GM23338 (cell line): Measurements from ENCODE around the gene LTB4R. TPM values are rescaled to one million over a fixed set of nuclear protein-coding genes. Genes with fewer than 3 reads are reported as not detected.

Source experiments
- ATAC-seq: fragments of 200-7000 bp; cut with Tn5 transposase; 3 replicates; pipeline ENCODE4 v1.9.1; 2020
- DNase-seq: peaks from one replicate; pipeline ENCODE4 v3.0.0-alpha.2; 2015; ENCODE audit warnings: low spot score
- H2AFZ ChIP-seq: fragments of 200-600 bp; sonication (generic); 2 replicates; pipeline ENCODE4 v1.8.0; 2016; ENCODE audit warnings: antibody characterized with exemption, mild to moderate bottlenecking, moderate library complexity
- H3F3A ChIP-seq: fragments of 200-600 bp; sonication (generic); replicated peaks from 2 replicates; pipeline ENCODE4 v1.8.0; 2017; ENCODE audit warnings: antibody characterized with exemption, mixed run types, low read depth
- H3K27ac ChIP-seq: fragments of 200-600 bp; sonication (generic); 2 replicates; pipeline ENCODE4 v1.6.1; 2016; ENCODE audit warnings: low read depth
- H3K27me3 ChIP-seq: fragments of 200-600 bp; sonication (generic); 2 replicates; pipeline ENCODE4 v1.8.0; 2016; ENCODE audit warnings: mild to moderate bottlenecking, mixed run types, moderate library complexity; ENCODE audit not compliant: insufficient read depth
- H3K36me3 ChIP-seq: fragments of 200-600 bp; sonication (generic); 2 replicates; pipeline ENCODE4 v1.8.0; 2016; ENCODE audit warnings: mild to moderate bottlenecking; ENCODE audit not compliant: insufficient read depth
- H3K4me1 ChIP-seq: fragments of 200-600 bp; sonication (generic); 2 replicates; pipeline ENCODE4 v1.8.0; 2016; ENCODE audit warnings: mild to moderate bottlenecking, moderate library complexity; ENCODE audit not compliant: insufficient read depth
- H3K4me2 ChIP-seq: fragments of 200-600 bp; sonication (generic); 2 replicates; pipeline ENCODE4 v1.7.1; 2017; ENCODE audit warnings: mixed run types
- H3K4me3 ChIP-seq: fragments of 200-600 bp; sonication (generic); 2 replicates; pipeline ENCODE4 v1.6.1; 2016; ENCODE audit warnings: mixed run types
- H3K79me2 ChIP-seq: fragments of 200-600 bp; sonication (generic); replicated peaks from 2 replicates; pipeline ENCODE4 v1.8.0; 2017; ENCODE audit warnings: mild to moderate bottlenecking; ENCODE audit not compliant: insufficient read depth
- H3K9me2 ChIP-seq: fragments of 200-600 bp; sonication (generic); 2 replicates; pipeline ENCODE4 v1.8.0; 2017; ENCODE audit not compliant: insufficient read depth
- H4K20me1 ChIP-seq: fragments of 200-600 bp; sonication (generic); replicated peaks from 2 replicates; pipeline ENCODE4 v1.8.0; 2017; ENCODE audit warnings: mild to moderate bottlenecking; ENCODE audit not compliant: insufficient read depth
- H3K27ac Mint-ChIP-seq: 2 replicates; pipeline ENCODE4 v1.8.0; 2020; ENCODE audit warnings: inconsistent platforms, mild to moderate bottlenecking, moderate library complexity, mixed read lengths
- H3K27me3 Mint-ChIP-seq: 3 replicates; pipeline ENCODE4 v1.8.0; 2022; ENCODE audit warnings: low read depth, mild to moderate bottlenecking, moderate library complexity, mixed read lengths, inconsistent platforms; ENCODE audit not compliant: insufficient read depth, poor library complexity
- H3K36me3 Mint-ChIP-seq: 3 replicates; pipeline ENCODE4 v1.8.0; 2021; ENCODE audit warnings: low read depth, mild to moderate bottlenecking, inconsistent platforms, moderate library complexity, mixed read lengths
- H3K4me1 Mint-ChIP-seq: 3 replicates; pipeline ENCODE4 v1.8.0; 2020; ENCODE audit warnings: mild to moderate bottlenecking, inconsistent platforms, mixed read lengths
- H3K4me3 Mint-ChIP-seq: 3 replicates; pipeline ENCODE4 v1.8.0; 2021; ENCODE audit warnings: moderate library complexity, mild to moderate bottlenecking, inconsistent platforms, mixed read lengths
- H3K9me3 Mint-ChIP-seq: 3 replicates; pipeline ENCODE4 v1.8.0; 2020; ENCODE audit warnings: moderate library complexity, mild to moderate bottlenecking, inconsistent platforms, mixed read lengths
- CREB1 ChIP-seq: fragments of 250-450 bp; sonication (Bioruptor Pico); IDR thresholded peaks from 2 replicates; pipeline ENCODE4 v1.5.0; 2020; ENCODE audit warnings: low read depth, mild to moderate bottlenecking, moderate library complexity
- EZH2 ChIP-seq: fragments of 200-600 bp; sonication (generic); IDR thresholded peaks from one replicate; pipeline ENCODE4 v1.8.0; 2017; ENCODE audit warnings: antibody characterized with exemption, mild to moderate bottlenecking, low read depth; ENCODE audit not compliant: unreplicated experiment
- EZH2phosphoT487 ChIP-seq: fragments of 200-600 bp; sonication (generic); IDR thresholded peaks from one replicate; pipeline ENCODE4 v1.8.1; 2018; ENCODE audit warnings: antibody characterized with exemption; ENCODE audit not compliant: unreplicated experiment
- JUNB ChIP-seq: IDR thresholded peaks from one replicate; pipeline ENCODE4 v1.6.1; 2016; ENCODE audit warnings: antibody characterized with exemption; ENCODE audit not compliant: unreplicated experiment
- NANOG ChIP-seq: IDR thresholded peaks from 2 replicates; pipeline ENCODE4 v1.6.1; 2016; ENCODE audit warnings: antibody characterized with exemption, borderline replicate concordance
- POLR2AphosphoS5 ChIP-seq: IDR thresholded peaks from 2 replicates; pipeline ENCODE4 v1.6.1; 2016; ENCODE audit warnings: antibody characterized with exemption, low read depth
- STAT1 ChIP-seq: IDR thresholded peaks from one replicate; pipeline ENCODE4 v1.6.1; 2016; ENCODE audit warnings: antibody characterized with exemption; ENCODE audit not compliant: unreplicated experiment
- ZNF114 ChIP-seq: fragments of 250-450 bp; sonication (Bioruptor Pico); IDR thresholded peaks from 2 replicates; pipeline ENCODE4 v1.5.0; 2020; ENCODE audit warnings: mild to moderate bottlenecking, moderate library complexity
- ZNF331 ChIP-seq: fragments of 250-450 bp; sonication (Bioruptor Pico); IDR thresholded peaks from 2 replicates; pipeline ENCODE4 v1.5.0; 2020; ENCODE audit warnings: low read depth, mild to moderate bottlenecking, moderate library complexity
- ZNF462 ChIP-seq: fragments of 250-450 bp; sonication (Bioruptor Pico); IDR thresholded peaks from 2 replicates; pipeline ENCODE4 v1.5.0; 2020; ENCODE audit warnings: mild to moderate bottlenecking, moderate library complexity
- polyA plus RNA-seq: library from polyadenylated mRNA; unstranded; fragments of >200 nt; fragmentation: Nextera tagmentation; extraction: Ambion mirVana; gene quantifications from 2 replicates; pipeline ENCODE4 v1.2.1, GENCODE V29; 2016
- total RNA-seq: library from RNA; depleted of rRNA; stranded (reverse); fragments of >200 nt; shearing (Covaris generic); gene quantifications from 2 replicates; pipeline ENCODE4 v1.2.3, GENCODE V29; 2014
- TF ChIP-seq, protein P1 (sequence below): IDR thresholded peaks from one replicate; pipeline ENCODE4 v1.6.1; 2018; ENCODE audit warnings: antibody characterized with exemption; ENCODE audit not compliant: unreplicated experiment
- TF ChIP-seq, protein P2 (sequence below): IDR thresholded peaks from 2 replicates; pipeline ENCODE4 v1.6.1; 2016; ENCODE audit warnings: antibody characterized with exemption
- TF ChIP-seq, protein P3 (sequence below), 2 experiments: fragments of 200-600 bp in 1 of 2; sonication (generic) in 1 of 2; conservative IDR thresholded peaks; 2 replicates each; pipeline versions ENCODE4 v1.5.1 to v1.6.1; 2016 to 2017; ENCODE audit warnings: antibody characterized with exemption in 2 of 2, low read depth in 2 of 2, mild to moderate bottlenecking in 2 of 2, moderate library complexity in 1 of 2

The LTB4R gene
- total and polyA plus RNA-seq, 2 experiments from 2014 or later, result 2.1 to 4.7 TPM

- Mint-ChIP-seq H3K4me3 (no peak overlapping the region), H3K4me1 (peaks cover 7% of the 10 kb centered on the region), H3K27ac (no peak overlapping the region), H3K36me3 (no peaks in the 10 kb centered on the region; the same call in 2 of the 3 replicates), H3K9me3 (no peaks in the 10 kb centered on the region; the same call in 2 of the 3 replicates), H3K27me3 (peaks cover 49% of the 10 kb centered on the region)
- Histone ChIP-seq H3K4me3 (no peak overlapping the region), H3K79me2 (no peaks in the 10 kb centered on the region), H3K4me1 (peaks cover 12% of the 10 kb centered on the region; the same call in 1 of the 2 replicates), H3K27ac (no peak overlapping the region), H3K36me3 (no peaks in the 10 kb centered on the region), H3K4me2 (no peak overlapping the region), H2AFZ (no peak overlapping the region), H3K27me3 (peaks cover 52% of the 10 kb centered on the region), H4K20me1 (no peaks in the 10 kb centered on the region; the same call in 1 of the 2 replicates), H3F3A (0 out of 2 replicates have a peak, but pooled peaks cover 8% of the 10 kb centered on the region), H3K9me2 (no peaks in the 10 kb centered on the region)
- no peak for ATAC-seq
- TF ChIP-seq, protein P1, sequence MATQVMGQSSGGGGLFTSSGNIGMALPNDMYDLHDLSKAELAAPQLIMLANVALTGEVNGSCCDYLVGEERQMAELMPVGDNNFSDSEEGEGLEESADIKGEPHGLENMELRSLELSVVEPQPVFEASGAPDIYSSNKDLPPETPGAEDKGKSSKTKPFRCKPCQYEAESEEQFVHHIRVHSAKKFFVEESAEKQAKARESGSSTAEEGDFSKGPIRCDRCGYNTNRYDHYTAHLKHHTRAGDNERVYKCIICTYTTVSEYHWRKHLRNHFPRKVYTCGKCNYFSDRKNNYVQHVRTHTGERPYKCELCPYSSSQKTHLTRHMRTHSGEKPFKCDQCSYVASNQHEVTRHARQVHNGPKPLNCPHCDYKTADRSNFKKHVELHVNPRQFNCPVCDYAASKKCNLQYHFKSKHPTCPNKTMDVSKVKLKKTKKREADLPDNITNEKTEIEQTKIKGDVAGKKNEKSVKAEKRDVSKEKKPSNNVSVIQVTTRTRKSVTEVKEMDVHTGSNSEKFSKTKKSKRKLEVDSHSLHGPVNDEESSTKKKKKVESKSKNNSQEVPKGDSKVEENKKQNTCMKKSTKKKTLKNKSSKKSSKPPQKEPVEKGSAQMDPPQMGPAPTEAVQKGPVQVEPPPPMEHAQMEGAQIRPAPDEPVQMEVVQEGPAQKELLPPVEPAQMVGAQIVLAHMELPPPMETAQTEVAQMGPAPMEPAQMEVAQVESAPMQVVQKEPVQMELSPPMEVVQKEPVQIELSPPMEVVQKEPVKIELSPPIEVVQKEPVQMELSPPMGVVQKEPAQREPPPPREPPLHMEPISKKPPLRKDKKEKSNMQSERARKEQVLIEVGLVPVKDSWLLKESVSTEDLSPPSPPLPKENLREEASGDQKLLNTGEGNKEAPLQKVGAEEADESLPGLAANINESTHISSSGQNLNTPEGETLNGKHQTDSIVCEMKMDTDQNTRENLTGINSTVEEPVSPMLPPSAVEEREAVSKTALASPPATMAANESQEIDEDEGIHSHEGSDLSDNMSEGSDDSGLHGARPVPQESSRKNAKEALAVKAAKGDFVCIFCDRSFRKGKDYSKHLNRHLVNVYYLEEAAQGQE, result no peak
- TF ChIP-seq ZNF114 (CRISPR knock-in tag) (no peak), STAT1 (no peak), JUNB (no peak), ZNF331 (no peak), ZNF462 (CRISPR knock-in tag) (no peak), EZH2 (no peak), NANOG (no peak), POLR2AphosphoS5 (no peak), EZH2phosphoT487 (no peak), CREB1 (CRISPR knock-in tag) (no peak)
- TF ChIP-seq, protein P2, sequence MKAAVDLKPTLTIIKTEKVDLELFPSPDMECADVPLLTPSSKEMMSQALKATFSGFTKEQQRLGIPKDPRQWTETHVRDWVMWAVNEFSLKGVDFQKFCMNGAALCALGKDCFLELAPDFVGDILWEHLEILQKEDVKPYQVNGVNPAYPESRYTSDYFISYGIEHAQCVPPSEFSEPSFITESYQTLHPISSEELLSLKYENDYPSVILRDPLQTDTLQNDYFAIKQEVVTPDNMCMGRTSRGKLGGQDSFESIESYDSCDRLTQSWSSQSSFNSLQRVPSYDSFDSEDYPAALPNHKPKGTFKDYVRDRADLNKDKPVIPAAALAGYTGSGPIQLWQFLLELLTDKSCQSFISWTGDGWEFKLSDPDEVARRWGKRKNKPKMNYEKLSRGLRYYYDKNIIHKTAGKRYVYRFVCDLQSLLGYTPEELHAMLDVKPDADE, result no peak
- TF ChIP-seq, protein P3, sequence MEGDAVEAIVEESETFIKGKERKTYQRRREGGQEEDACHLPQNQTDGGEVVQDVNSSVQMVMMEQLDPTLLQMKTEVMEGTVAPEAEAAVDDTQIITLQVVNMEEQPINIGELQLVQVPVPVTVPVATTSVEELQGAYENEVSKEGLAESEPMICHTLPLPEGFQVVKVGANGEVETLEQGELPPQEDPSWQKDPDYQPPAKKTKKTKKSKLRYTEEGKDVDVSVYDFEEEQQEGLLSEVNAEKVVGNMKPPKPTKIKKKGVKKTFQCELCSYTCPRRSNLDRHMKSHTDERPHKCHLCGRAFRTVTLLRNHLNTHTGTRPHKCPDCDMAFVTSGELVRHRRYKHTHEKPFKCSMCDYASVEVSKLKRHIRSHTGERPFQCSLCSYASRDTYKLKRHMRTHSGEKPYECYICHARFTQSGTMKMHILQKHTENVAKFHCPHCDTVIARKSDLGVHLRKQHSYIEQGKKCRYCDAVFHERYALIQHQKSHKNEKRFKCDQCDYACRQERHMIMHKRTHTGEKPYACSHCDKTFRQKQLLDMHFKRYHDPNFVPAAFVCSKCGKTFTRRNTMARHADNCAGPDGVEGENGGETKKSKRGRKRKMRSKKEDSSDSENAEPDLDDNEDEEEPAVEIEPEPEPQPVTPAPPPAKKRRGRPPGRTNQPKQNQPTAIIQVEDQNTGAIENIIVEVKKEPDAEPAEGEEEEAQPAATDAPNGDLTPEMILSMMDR (conservative IDR thresholded peaks at IDR 0.05; ENCODE audit: low read depth in 2 of 2), result no peak
- no peak for DNase-seq
Observed at GRCh38 chr14:24329073-24329663, 17.9 kb downstream of the LTB4R start.
